ENCODE results near the gene GREB1.

Gene GREB1

GRCh38 chr2:11533278-11534070, at the start of gene GREB1:
Gene GREB1, plus strand, starts transcription at chr2:11534045. Its CDS starts 22,570 bp downstream, at chr2:11556615.
- H3K4me3 ChIP-seq (ENCODE audit: low read depth, low read length), result no peak within 1 kb of the TSS
- H3K4me1 ChIP-seq (ENCODE audit: control insufficient read depth, insufficient read depth, low read length, unreplicated experiment), result peaks cover 16% of the 10 kb centered on the region
- no peak within 1 kb of the TSS for H3K27ac ChIP-seq (ENCODE audit: low read depth, low read length)
- no peak within 1 kb of the TSS for H2AFZ ChIP-seq (ENCODE audit: low read length, unreplicated experiment)
- H3K27me3 ChIP-seq (ENCODE audit: insufficient read depth, low read length), result peaks cover 69% of the 10 kb centered on the region
- no peaks in the 10 kb centered on the region for H3K79me2 ChIP-seq (ENCODE audit: control insufficient read depth, insufficient read depth, low read length, unreplicated experiment)
- no peaks in the 10 kb centered on the region for H3K36me3 ChIP-seq (ENCODE audit: insufficient read depth, low read length)

GRCh38 chr2:11488809-11489208, 45.0 kb upstream of the GREB1 start:
- H2AFZ ChIP-seq (ENCODE audit: low read length, unreplicated experiment), result no peak overlapping the region
- no peak overlapping the region for H3K4me3 ChIP-seq (ENCODE audit: low read depth, low read length)
- H3K27me3 ChIP-seq (ENCODE audit: insufficient read depth, low read length), result peaks cover 63% of the 10 kb centered on the region
- no peaks in the 10 kb centered on the region for H3K36me3 ChIP-seq (ENCODE audit: insufficient read depth, low read length)
- H3K79me2 ChIP-seq (ENCODE audit: control insufficient read depth, insufficient read depth, low read length, unreplicated experiment), result no peaks in the 10 kb centered on the region
- no peaks in the 10 kb centered on the region for H3K4me1 ChIP-seq (ENCODE audit: control insufficient read depth, insufficient read depth, low read length, unreplicated experiment)
- no peak overlapping the region for H3K27ac ChIP-seq (ENCODE audit: low read depth, low read length)

- H3K4me1 ChIP-seq (ENCODE audit: control insufficient read depth, insufficient read depth, low read length, unreplicated experiment), result no peaks in the 10 kb centered on the region
- peaks cover 66% of the 10 kb centered on the region for H3K27me3 ChIP-seq (ENCODE audit: insufficient read depth, low read length)
- H3K36me3 ChIP-seq (ENCODE audit: insufficient read depth, low read length), result no peaks in the 10 kb centered on the region
- H3K79me2 ChIP-seq (ENCODE audit: control insufficient read depth, insufficient read depth, low read length, unreplicated experiment), result no peaks in the 10 kb centered on the region
- H2AFZ ChIP-seq (ENCODE audit: low read length, unreplicated experiment), result no peak overlapping the region
- H3K27ac ChIP-seq (ENCODE audit: low read depth, low read length), result no peak overlapping the region
- H3K4me3 ChIP-seq (ENCODE audit: low read depth, low read length), result no peak overlapping the region
Observed at GRCh38 chr2:11490194-11490593, 43.7 kb upstream of the GREB1 start.

GRCh38 chr2:11491348-11491933, 42.4 kb upstream of the GREB1 start:
- Histone ChIP-seq H3K4me3 (ENCODE audit: low read depth, low read length) (no peak overlapping the region), H3K27me3 (ENCODE audit: insufficient read depth, low read length) (peaks cover 58% of the 10 kb centered on the region), H3K4me1 (ENCODE audit: control insufficient read depth, insufficient read depth, low read length, unreplicated experiment) (no peaks in the 10 kb centered on the region), H3K36me3 (ENCODE audit: insufficient read depth, low read length) (no peaks in the 10 kb centered on the region), H3K79me2 (ENCODE audit: control insufficient read depth, insufficient read depth, low read length, unreplicated experiment) (no peaks in the 10 kb centered on the region), H3K27ac (ENCODE audit: low read depth, low read length) (no peak overlapping the region), H2AFZ (ENCODE audit: low read length, unreplicated experiment) (no peak overlapping the region)

- Histone ChIP-seq H3K4me1 (ENCODE audit: control insufficient read depth, insufficient read depth, low read length, unreplicated experiment) (no peaks in the 10 kb centered on the region), H2AFZ (ENCODE audit: low read length, unreplicated experiment) (no peak overlapping the region), H3K79me2 (ENCODE audit: control insufficient read depth, insufficient read depth, low read length, unreplicated experiment) (no peaks in the 10 kb centered on the region), H3K4me3 (ENCODE audit: low read depth, low read length) (no peak overlapping the region), H3K27me3 (ENCODE audit: insufficient read depth, low read length) (peaks cover 51% of the 10 kb centered on the region), H3K36me3 (ENCODE audit: insufficient read depth, low read length) (no peaks in the 10 kb centered on the region), H3K27ac (ENCODE audit: low read depth, low read length) (no peak overlapping the region)
Observed at GRCh38 chr2:11492244-11492643, 41.6 kb upstream of the GREB1 start.

- H3K27ac ChIP-seq (ENCODE audit: low read depth, low read length), result no peak overlapping the region
- H3K27me3 ChIP-seq (ENCODE audit: insufficient read depth, low read length), result peaks cover 47% of the 10 kb centered on the region
- no peak overlapping the region for H2AFZ ChIP-seq (ENCODE audit: low read length, unreplicated experiment)
- no peaks in the 10 kb centered on the region for H3K4me1 ChIP-seq (ENCODE audit: control insufficient read depth, insufficient read depth, low read length, unreplicated experiment)
- no peaks in the 10 kb centered on the region for H3K79me2 ChIP-seq (ENCODE audit: control insufficient read depth, insufficient read depth, low read length, unreplicated experiment)
- no peak overlapping the region for H3K4me3 ChIP-seq (ENCODE audit: low read depth, low read length)
- H3K36me3 ChIP-seq (ENCODE audit: insufficient read depth, low read length), result no peaks in the 10 kb centered on the region
Observed at GRCh38 chr2:11492720-11493119, 41.1 kb upstream of the GREB1 start.

- H3K79me2 ChIP-seq (ENCODE audit: control insufficient read depth, insufficient read depth, low read length, unreplicated experiment), result no peaks in the 10 kb centered on the region
- H3K4me3 ChIP-seq (ENCODE audit: low read depth, low read length), result no peak overlapping the region
- no peaks in the 10 kb centered on the region for H3K36me3 ChIP-seq (ENCODE audit: insufficient read depth, low read length)
- no peak overlapping the region for H3K27ac ChIP-seq (ENCODE audit: low read depth, low read length)
- peaks cover under 1% of the 10 kb centered on the region for H3K4me1 ChIP-seq (ENCODE audit: control insufficient read depth, insufficient read depth, low read length, unreplicated experiment)
- H3K27me3 ChIP-seq (ENCODE audit: insufficient read depth, low read length), result peaks cover 41% of the 10 kb centered on the region
- H2AFZ ChIP-seq (ENCODE audit: low read length, unreplicated experiment), result no peak overlapping the region
Observed at GRCh38 chr2:11493282-11493681, 40.6 kb upstream of the GREB1 start.

GRCh38 chr2:11494310-11494709, 39.5 kb upstream of the GREB1 start:
- H3K79me2 ChIP-seq (ENCODE audit: control insufficient read depth, insufficient read depth, low read length, unreplicated experiment), result no peaks in the 10 kb centered on the region
- no peak overlapping the region for H2AFZ ChIP-seq (ENCODE audit: low read length, unreplicated experiment)
- no peak overlapping the region for H3K4me3 ChIP-seq (ENCODE audit: low read depth, low read length)
- peaks cover 9% of the 10 kb centered on the region for H3K4me1 ChIP-seq (ENCODE audit: control insufficient read depth, insufficient read depth, low read length, unreplicated experiment)
- no peaks in the 10 kb centered on the region for H3K36me3 ChIP-seq (ENCODE audit: insufficient read depth, low read length)
- no peak overlapping the region for H3K27ac ChIP-seq (ENCODE audit: low read depth, low read length)
- H3K27me3 ChIP-seq (ENCODE audit: insufficient read depth, low read length), result peaks cover 42% of the 10 kb centered on the region

- H3K4me1 ChIP-seq (ENCODE audit: control insufficient read depth, insufficient read depth, low read length, unreplicated experiment), result peaks cover 9% of the 10 kb centered on the region
- no peaks in the 10 kb centered on the region for H3K36me3 ChIP-seq (ENCODE audit: insufficient read depth, low read length)
- H3K4me3 ChIP-seq (ENCODE audit: low read depth, low read length), result no peak overlapping the region
- no peaks in the 10 kb centered on the region for H3K79me2 ChIP-seq (ENCODE audit: control insufficient read depth, insufficient read depth, low read length, unreplicated experiment)
- H2AFZ ChIP-seq (ENCODE audit: low read length, unreplicated experiment), result no peak overlapping the region
- peaks cover 39% of the 10 kb centered on the region for H3K27me3 ChIP-seq (ENCODE audit: insufficient read depth, low read length)
- H3K27ac ChIP-seq (ENCODE audit: low read depth, low read length), result no peak overlapping the region
Observed at GRCh38 chr2:11495844-11496681, 37.8 kb upstream of the GREB1 start.

- no peak overlapping the region for H3K4me3 ChIP-seq (ENCODE audit: low read depth, low read length)
- H3K27me3 ChIP-seq (ENCODE audit: insufficient read depth, low read length), result peaks cover 28% of the 10 kb centered on the region
- H2AFZ ChIP-seq (ENCODE audit: low read length, unreplicated experiment), result no peak overlapping the region
- H3K79me2 ChIP-seq (ENCODE audit: control insufficient read depth, insufficient read depth, low read length, unreplicated experiment), result no peaks in the 10 kb centered on the region
- H3K27ac ChIP-seq (ENCODE audit: low read depth, low read length), result no peak overlapping the region
- no peaks in the 10 kb centered on the region for H3K36me3 ChIP-seq (ENCODE audit: insufficient read depth, low read length)
- peaks cover 9% of the 10 kb centered on the region for H3K4me1 ChIP-seq (ENCODE audit: control insufficient read depth, insufficient read depth, low read length, unreplicated experiment)
Observed at GRCh38 chr2:11498543-11499034, 35.3 kb upstream of the GREB1 start.

All from ACC112 (cell line).